ENCODE results near the gene DLG1. TPM values are rescaled to one million over a fixed set of nuclear protein-coding genes. Genes with fewer than 3 reads are reported as not detected.

The DLG1 gene
- total RNA-seq, 1 donor from 2014 or later = 168 TPM

DNA sequence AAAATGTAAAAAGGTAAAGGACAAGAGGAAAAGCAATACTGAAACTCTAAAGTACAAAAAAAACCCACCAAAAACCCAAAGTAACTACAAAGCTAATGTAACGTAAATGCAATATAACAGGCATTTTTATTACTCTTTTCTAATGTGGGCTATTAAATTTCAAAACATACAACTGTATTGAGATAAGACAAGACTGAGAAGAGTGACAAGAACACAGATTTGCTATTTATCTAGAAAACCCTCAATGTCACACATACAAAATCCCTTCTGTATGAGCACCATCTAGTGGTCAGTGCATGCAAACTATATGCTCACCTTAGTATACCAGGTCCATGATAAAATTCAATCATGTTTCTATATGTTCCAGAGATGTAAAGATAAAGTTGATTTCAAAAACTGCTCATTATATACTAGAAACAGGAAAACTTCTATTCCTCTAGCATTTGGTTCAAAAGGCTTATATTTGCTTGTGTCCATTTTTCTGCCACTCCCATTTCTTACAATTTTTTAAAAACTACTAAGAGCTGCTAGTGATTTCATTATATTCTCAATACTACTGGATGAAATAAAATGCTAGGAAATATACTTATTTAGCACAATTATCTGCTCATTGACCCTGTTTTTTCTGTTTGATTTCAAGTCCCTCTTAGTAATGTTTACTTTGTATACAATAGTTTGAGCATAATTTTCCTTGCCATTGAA is 111.4 kb downstream of the DLG1 start:
- Mint-ChIP-seq H3K27ac (ENCODE audit: unreplicated experiment) (no peak overlapping the region), H3K9me3 (ENCODE audit: unreplicated experiment) (no peaks in the 10 kb centered on the region), H3K27me3 (ENCODE audit: unreplicated experiment) (no peaks in the 10 kb centered on the region), H3K36me3 (ENCODE audit: unreplicated experiment) (peaks cover 6% of the 10 kb centered on the region), H3K4me1 (ENCODE audit: unreplicated experiment) (peaks cover 25% of the 10 kb centered on the region), H3K4me3 (ENCODE audit: unreplicated experiment) (no peak overlapping the region)
- no peak for DNase-seq (ENCODE audit: extremely low spot score, unreplicated experiment)
- TF ChIP-seq, protein P1, sequence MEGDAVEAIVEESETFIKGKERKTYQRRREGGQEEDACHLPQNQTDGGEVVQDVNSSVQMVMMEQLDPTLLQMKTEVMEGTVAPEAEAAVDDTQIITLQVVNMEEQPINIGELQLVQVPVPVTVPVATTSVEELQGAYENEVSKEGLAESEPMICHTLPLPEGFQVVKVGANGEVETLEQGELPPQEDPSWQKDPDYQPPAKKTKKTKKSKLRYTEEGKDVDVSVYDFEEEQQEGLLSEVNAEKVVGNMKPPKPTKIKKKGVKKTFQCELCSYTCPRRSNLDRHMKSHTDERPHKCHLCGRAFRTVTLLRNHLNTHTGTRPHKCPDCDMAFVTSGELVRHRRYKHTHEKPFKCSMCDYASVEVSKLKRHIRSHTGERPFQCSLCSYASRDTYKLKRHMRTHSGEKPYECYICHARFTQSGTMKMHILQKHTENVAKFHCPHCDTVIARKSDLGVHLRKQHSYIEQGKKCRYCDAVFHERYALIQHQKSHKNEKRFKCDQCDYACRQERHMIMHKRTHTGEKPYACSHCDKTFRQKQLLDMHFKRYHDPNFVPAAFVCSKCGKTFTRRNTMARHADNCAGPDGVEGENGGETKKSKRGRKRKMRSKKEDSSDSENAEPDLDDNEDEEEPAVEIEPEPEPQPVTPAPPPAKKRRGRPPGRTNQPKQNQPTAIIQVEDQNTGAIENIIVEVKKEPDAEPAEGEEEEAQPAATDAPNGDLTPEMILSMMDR (IDR thresholded peaks at IDR 0.05) = peak; percentile 81

DNA sequence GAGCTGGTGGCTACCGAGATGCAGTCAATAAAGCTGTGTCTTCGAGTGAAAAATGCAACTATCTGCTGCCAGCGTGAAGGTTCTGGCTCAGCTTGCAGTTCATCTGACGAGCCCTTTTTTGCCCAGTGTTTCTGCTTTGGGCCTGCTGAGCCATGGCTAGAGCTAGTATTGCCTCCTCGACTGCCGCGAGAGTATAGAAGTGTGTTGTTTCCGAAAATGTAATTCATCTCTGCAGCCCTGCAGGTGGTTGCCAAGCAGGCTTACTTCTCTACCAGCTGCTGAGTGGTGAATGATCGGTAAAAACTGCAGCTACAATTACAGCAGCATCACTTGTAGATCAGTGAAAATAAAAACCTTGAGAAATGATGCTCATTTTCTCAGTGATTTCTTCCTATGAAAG is 114.8 kb downstream of the DLG1 start:
- Mint-ChIP-seq H3K36me3 (ENCODE audit: unreplicated experiment) (no peaks in the 10 kb centered on the region), H3K4me3 (ENCODE audit: unreplicated experiment) (no peak overlapping the region), H3K4me1 (ENCODE audit: unreplicated experiment) (peaks cover 18% of the 10 kb centered on the region), H3K9me3 (ENCODE audit: unreplicated experiment) (no peaks in the 10 kb centered on the region), H3K27ac (ENCODE audit: unreplicated experiment) (peak overlapping the region; percentile 19), H3K27me3 (ENCODE audit: unreplicated experiment) (no peaks in the 10 kb centered on the region)
- DNase-seq (ENCODE audit: extremely low spot score, unreplicated experiment) = no peak
- TF ChIP-seq, protein P1 (IDR thresholded peaks at IDR 0.05) = no peak

DNA sequence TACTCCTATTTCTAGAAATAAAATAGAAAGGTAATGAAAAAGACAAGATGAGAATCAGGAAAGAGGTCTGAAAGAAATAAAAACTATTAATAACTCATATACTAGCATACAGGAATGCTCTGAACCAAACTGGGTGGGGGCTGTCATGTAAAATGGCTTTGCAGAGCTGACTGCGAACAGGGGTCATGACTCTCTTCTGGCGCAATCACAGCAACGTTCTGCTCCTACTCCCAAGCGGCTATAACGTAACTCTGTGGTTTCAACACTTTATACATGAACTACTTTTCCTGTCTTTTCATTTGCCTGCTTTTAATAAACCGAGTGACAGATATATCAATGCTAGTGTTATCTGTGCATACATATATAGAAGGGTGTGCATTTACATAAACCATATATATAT is 116.7 kb downstream of the DLG1 start:
- Mint-ChIP-seq H3K27ac (ENCODE audit: unreplicated experiment) (no peak overlapping the region), H3K4me3 (ENCODE audit: unreplicated experiment) (no peak overlapping the region), H3K4me1 (ENCODE audit: unreplicated experiment) (peaks cover 18% of the 10 kb centered on the region), H3K36me3 (ENCODE audit: unreplicated experiment) (peaks cover 10% of the 10 kb centered on the region), H3K27me3 (ENCODE audit: unreplicated experiment) (no peaks in the 10 kb centered on the region), H3K9me3 (ENCODE audit: unreplicated experiment) (no peaks in the 10 kb centered on the region)
- TF ChIP-seq, protein P1 (IDR thresholded peaks at IDR 0.05) = no peak
- DNase-seq (ENCODE audit: extremely low spot score, unreplicated experiment) = no peak

DNA sequence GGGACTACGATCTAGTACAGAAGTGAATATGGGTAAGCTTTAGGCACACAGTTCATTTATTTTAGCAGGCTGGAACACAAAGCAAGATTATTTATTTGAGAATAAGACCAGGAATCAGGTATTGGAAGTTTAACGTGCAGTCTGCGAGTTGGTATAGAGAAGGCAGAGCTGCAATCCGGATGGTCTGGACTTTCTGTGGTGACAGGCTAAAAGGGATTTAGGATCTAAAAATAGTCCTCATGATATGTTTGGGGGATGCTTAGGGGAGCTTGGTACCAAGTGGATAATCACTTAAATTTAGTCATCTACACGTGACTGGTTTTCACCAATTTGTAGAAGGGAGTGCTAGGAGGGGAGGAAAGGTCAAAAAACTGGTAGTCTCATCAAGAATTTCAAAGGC is 119.4 kb downstream of the DLG1 start:
- no peak for DNase-seq (ENCODE audit: extremely low spot score, unreplicated experiment)
- Mint-ChIP-seq H3K9me3 (ENCODE audit: unreplicated experiment) (no peaks in the 10 kb centered on the region), H3K4me3 (ENCODE audit: unreplicated experiment) (no peak overlapping the region), H3K27ac (ENCODE audit: unreplicated experiment) (no peak overlapping the region), H3K4me1 (ENCODE audit: unreplicated experiment) (peaks cover 29% of the 10 kb centered on the region), H3K36me3 (ENCODE audit: unreplicated experiment) (peaks cover 10% of the 10 kb centered on the region), H3K27me3 (ENCODE audit: unreplicated experiment) (no peaks in the 10 kb centered on the region)
- TF ChIP-seq, protein P1 (IDR thresholded peaks at IDR 0.05) = no peak

DNA sequence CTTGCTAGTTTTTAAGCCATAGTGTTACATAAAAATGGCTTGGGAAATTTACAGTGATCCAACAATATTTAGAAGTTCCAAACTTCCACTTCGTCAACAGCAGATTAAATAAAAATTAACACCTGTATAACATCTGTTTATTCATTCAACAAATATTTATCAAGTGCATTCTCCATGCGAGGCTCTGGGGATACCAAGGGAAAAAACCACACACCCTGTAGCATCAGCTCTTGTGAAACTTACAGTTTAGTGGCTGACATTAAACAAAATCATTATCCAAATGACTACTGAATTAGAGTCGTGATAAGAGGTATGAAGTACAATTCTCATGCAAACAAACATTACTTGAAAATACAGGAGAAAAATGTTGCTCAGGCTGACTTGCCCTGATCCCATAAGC is 122.9 kb downstream of the DLG1 start:
- no peaks in the 10 kb centered on the region for H3K9me3 Mint-ChIP-seq (ENCODE audit: unreplicated experiment)
- H3K27ac Mint-ChIP-seq (ENCODE audit: unreplicated experiment) = peak overlapping the region; percentile 81
- TF ChIP-seq, protein P1 (IDR thresholded peaks at IDR 0.05) = no peak
- peaks cover 24% of the 10 kb centered on the region for H3K4me1 Mint-ChIP-seq (ENCODE audit: unreplicated experiment)
- no peak for DNase-seq (ENCODE audit: extremely low spot score, unreplicated experiment)
- H3K27me3 Mint-ChIP-seq (ENCODE audit: unreplicated experiment) = no peaks in the 10 kb centered on the region
- no peak overlapping the region for H3K4me3 Mint-ChIP-seq (ENCODE audit: unreplicated experiment)
- H3K36me3 Mint-ChIP-seq (ENCODE audit: unreplicated experiment) = peaks cover 13% of the 10 kb centered on the region
